NCI-H1048 (cell line): ENCODE results near the gene BTBD16.

Experiments used
- DNase-seq: peaks from one replicate; lab custom pipeline; 2025; lab: John Stamatoyannopoulos, UW

BTBD16 gene

DNA sequence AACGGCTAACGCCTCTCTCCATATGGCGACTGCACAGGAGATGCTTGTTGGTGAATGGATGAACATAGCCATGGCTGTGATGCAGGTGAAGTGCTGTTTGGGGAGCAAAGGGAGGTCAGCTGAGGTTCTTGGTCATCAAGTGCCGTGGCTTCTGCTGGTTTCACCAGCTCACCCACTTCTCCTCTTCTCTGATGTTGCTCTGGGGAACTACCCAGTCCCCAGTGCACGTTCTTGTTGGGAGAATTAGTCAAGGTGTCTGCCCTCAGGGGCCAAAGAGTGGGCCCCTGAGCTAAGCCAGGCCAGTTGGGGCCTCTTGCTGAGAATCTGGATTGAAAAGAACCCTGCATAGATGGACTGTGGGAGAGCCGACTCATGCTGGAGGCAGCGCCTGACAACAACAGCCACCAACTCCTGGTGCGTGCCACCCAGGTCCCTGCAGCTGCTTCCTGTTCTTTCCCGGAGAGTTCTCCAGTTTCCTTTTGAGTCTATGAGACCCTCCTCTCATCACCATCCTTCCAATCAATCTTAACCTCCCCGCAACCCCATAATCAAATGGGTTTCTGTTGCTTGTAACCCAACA, 3.0 kb downstream of the BTBD16 start:
- DNase-seq: no peak

DNA sequence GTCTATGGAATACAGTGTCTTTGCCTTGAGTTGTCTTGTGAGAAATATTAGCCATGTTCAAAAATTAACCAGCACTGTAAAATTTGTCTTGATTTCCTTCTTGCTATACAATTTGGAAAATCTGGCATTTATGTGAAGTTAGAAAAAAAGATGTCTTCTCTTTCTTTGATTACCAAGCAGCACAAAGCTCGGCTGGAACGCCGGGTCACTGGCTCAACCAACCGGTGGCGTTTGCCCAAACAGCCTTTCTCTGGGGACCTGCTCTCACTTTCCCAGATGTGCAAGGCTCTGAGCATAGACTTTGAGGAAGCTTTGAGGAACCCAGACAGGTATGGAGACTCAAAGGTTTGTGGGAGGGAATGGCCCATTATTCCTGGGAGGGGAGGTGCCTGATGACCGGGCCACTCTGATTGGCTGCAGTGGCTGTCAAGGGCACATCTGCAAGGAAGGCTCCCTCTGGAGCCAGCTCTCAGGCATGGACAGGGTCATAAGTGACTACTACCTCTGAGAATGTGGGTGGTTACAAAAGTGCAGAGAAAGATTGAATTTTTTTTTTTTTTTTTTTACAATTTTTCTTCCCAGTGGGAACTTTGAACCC, 5.6 kb downstream of the BTBD16 start:
- DNase-seq: no peak

DNA sequence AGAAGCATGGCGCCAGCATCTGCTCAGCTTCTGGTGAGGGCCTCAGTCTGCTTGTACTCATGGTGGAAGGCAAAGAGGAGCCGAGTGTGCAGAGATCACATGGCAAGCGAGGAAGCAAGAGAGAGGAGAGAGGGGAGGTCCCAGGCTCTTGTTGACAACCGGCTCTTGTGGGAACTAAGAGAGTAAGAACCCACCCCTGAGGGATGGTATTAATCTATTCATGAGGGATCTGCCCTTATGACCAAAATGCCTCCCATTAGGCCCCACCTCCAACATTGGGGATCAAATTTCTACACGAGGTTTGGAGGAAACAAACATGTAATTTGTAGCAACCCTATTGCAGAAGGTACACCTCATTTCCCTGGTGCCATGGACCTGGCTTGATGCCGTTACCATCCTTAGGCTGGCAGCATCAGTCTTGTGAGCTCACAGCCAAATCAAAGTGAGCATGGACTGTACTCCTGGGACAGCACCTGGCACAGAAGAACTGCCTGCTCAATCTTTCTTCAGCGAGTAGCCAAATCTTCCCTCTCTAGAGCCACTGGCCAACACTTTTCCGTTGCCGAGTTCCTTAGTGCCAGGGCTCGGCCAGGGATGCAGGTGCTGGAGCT, 6.5 kb downstream of the BTBD16 start:
- no peak for DNase-seq

DNA sequence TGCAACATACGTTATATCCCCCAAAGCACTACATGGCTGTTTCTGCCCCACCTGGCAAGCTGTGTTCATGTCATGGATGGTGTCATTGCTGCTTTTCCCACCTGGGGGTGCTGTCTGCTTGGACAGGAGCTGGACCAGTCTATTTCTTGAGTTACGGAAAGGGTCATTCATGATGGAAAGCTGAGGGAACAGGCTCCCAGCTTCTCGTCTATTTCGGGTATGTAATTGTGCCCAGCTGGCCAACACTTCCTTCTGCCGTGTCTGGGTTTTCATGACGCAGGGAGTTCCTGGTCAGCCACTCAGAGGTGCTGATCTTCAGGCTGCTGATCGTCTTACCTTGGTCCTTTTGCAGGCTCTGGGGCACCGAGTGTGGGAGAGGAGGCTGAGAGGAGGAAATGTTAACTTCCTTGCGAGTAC, 8.6 kb downstream of the BTBD16 start:
- no peak for DNase-seq

DNA sequence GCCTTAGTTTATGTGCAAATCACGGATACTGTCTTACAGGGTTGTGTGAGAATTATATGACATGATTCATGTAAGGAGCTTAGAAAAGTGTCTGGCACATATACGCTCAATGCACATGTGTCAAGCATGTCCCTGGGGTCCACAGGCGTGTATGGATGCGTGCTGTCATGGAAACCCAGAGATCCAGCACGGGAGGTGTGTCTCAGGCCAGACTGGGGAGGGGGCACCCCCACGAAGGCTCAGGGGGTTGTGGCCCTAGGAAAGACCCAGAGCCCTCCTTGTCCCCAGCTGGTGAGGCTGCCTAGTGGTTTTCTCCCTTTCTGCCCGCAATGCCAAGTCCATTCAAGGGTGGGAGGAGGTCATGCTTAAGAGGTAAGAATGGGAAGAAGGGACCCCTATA, 9.1 kb downstream of the BTBD16 start:
- DNase-seq: no peak

DNA sequence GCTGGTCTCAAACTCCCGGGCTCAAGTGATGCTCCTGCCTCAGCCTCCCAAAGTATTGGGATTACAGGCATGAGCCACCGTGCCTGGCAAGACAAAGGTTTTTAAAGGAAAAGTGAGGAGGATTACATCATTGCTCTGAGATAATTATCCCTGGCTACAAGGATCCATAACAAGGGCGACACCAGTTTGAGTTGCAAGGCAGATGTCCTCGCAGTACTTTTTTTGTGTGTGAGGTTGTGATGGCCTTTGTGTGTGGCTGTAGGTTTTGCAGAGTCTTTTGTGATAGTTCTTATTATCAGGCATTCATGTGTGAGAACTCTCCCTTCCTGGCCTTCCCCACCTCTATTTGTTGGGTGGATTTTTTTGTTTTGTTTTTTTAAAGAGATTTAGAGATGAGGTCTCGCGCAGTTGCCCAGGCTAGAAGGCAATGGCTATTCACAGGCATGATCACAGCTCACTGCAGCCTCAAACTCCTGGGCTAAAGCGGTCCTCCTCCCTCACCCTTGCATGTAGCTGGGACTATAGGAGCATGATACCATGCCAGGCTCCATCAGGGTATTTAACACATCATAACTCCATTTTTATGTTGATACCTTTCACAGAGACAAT, 10.0 kb downstream of the BTBD16 start:
- DNase-seq: no peak

DNA sequence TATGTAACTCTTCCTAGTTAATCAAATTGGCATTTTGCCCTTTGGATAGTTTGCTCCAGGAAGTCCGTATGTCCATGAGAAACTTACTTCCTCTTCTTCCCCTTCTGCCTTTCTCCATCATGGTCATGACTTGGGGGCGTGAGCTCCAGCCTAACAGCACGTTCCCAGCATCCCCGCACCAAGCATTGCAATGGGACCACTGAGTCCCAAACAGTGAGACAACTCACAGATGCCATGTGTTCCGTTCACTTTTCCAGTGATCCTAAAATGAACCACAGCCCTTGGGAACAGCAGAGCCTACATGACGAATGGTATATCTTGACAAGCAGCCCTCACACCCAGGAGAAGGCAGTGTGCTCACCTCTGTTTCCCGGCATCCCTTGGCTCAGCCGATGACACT, 10.7 kb downstream of the BTBD16 start:
- no peak for DNase-seq

DNA sequence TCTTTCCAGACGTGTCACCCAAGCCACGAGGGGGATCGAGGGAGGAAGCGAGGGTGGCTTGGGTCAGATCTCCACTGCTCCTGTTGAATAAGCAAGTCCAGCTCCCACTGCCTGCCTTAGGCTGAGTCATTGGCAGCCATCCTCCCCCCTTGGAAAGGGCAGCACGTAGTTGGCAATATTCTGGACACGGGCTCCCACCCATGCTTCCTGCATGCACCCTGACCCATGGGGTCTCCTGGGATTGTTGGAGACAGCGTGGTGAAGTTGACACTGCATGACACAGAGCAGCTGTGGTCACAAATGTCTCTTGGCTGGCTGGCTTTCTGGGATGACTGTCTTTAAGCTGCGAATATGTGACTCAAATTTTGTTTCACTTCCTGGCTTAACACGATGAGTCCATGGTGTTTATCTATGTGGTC, 11.2 kb downstream of the BTBD16 start:
- DNase-seq: no peak

DNA sequence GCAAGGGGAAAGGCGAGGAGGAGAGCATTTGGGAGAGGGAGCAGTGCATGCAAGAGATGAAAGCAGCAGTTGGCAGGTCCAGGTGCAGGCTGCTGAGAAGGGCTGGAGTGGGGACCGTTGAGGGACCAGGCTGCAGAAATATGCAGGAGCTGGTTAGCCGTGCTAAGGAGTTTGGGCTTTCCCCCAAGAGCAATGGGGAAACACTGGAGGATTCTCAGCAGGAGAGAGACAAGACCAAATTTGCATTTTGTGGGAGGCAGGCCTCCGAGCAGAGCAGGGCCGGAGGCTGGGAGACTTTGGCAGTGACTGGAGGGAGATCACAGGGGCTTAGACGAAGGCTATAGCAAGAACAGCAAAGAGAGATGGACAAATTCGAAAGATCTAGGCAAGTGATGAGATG, 11.8 kb downstream of the BTBD16 start:
- DNase-seq: no peak

DNA sequence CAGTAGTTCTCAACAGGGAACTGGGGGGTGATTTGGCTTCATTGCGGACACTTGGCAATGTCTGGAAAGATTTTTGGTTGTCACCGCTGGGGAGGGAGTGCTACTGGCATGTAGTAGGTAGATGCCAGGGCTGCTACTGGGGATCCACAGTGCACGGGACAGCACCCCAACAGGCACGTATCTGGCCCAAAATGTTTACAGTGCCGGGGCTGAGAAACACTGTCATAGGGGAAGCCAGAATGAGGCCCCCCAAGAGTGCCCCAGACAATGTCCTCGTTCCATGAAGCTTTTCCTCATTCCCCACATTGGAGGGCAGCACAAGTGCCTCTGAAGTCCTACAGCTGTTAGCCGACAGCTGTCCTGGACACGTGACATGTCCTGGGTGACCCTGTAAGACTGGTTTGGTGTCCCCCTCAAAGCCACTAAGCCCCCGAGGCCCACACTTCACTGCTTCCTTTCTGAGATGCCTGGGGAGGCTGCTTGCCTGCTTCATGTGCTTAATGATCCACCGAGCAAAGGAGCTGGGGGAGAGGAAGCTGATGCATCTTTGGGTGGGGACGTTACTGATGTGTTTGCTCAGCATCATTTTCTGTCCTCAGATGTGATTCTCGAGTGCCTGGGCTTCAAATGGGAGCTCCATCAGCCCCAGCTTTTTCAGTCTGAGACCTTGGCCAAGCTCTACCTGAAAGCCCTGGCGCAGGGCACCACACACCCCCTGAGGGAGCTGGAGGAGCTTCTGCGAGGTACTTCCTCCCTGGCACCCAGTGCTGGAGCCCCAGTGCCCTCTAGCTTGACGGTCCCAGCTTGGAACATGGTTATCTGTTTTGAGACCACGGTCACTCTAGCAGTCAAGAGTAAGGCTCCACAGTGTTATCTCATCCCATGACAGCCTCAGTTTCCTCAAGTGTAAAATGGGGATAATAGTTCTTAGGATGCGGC, 14.7 kb downstream of the BTBD16 start:
- DNase-seq: no peak

DNA sequence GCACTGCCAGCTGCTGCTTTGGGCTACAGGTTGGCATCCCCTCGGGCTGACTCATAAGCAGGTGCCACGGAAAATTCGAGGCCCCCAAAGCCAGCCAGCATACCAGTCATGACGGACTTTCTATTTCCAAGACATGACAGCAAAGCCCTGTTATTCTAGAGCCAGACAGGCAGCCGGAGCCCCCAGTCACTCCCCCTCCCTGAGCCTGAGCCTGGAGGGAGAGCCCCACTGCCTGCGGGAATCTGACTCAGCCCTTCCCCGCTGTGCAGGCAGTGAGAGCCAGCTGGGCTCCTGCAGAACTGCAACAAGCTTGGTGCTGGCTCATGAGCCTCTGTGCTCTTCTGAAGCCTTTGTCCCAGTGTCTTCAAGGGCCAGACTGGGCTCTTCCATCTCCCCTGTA, 15.8 kb downstream of the BTBD16 start:
- no peak for DNase-seq

DNA sequence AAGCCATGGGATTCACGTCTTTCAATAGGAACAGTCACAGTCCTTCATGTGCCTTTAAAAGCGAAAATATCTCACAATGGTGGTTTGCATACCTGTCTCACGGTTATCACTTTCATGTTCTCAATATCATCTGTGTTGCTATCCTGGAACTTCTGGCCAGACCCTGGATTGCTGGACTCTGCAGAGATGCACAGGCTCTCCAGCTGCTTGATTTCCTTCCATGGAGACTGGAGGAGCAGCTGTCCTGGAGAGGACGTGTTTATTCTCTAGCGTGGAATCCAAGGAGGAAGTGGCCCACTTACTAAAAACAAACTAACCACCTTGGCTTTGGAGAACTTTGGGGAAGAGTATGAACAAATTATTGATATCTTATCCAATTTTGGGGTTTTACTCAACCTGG, 16.5 kb downstream of the BTBD16 start:
- no peak for DNase-seq

DNA sequence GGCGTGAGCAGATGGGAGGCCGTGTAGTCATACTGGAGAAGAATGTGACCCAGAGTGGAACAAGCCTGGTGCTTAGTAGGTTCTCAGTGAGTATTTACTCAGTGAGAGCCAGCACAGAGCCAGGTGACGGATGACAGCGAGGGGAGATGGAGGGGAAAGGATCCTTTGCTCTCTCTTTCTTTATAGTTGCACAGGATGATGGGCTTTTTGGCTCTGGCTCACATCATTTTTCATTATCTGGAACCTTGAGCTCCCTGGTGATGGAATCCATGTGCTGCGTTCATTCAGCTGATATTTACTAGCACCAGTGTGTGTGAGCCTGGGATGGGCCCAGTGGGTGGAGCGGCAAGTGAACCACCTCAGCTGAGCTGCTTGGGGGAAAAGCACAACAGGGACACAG, 17.2 kb downstream of the BTBD16 start:
- no peak for DNase-seq

DNA sequence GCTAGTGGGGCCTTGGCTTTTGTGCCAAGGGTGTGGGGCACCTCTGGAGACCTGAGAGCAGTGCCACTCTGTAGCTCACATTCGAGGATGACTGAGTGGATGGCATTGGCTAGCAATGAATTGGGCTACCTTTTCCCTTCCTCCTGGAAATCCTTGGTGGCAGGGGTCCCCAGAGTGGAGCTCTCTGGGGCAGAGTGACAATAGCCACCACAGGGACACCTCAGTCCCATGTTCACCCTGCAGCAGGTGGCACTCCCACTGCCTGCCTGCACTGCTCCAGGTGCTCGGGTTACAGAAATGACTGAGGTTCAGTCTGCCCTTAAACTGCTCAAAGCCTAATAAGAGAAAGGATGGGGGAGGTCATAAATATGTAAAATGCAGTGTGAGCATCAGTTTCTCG, 17.8 kb downstream of the BTBD16 start:
- DNase-seq: no peak

DNA sequence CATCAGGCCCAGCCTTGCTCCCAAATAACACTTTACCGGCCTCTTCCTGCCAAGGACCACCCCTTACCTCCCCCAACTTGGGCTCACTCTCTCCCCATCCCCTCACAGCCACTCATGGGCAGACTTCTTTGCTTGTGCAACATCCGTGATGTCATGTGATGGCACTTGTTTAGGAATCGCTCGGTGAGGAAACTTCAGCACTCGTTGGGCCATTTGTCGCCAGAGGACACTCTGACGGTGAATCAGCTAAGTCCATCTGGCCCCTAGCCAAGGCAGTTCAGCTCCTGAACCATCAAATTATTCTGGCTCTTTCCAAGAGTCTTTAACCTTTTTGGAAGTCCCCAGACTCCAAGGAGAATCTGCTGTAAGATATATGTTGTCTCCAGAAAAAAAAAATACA, 19.2 kb downstream of the BTBD16 start:
- DNase-seq: no peak

DNA sequence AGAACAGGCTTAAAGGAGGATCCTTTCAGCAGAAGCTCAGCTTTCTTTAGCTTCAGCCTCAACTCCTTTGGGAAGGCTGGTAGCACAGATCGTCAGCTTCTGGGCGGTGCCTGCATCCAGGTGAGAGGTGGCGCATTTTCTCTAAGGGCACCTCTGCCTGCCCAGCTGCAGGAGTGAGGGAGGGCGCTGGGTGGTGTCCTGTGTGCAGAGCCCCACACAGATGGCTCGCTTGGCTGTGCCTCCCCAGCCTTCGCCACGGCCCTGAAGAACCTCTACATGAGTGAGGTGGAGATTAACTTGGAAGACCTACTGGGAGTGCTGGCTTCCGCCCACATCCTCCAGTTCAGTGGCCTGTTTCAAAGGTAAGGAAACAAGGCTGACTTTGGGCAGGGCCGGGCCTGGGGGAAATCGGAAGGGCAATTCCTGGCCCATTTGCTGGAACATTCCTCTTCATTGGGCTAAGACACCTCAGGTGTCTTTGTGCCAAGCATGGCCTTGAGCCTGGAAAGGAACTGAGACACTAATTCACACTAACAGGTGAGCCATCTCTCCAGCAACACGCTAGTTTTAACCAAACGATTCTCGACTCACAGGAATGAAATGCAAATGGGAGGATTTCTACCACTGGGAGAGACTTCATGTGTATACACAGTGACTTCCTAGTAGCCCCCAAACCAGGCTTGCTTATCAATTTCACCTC, 19.9 kb downstream of the BTBD16 start:
- no peak for DNase-seq

DNA sequence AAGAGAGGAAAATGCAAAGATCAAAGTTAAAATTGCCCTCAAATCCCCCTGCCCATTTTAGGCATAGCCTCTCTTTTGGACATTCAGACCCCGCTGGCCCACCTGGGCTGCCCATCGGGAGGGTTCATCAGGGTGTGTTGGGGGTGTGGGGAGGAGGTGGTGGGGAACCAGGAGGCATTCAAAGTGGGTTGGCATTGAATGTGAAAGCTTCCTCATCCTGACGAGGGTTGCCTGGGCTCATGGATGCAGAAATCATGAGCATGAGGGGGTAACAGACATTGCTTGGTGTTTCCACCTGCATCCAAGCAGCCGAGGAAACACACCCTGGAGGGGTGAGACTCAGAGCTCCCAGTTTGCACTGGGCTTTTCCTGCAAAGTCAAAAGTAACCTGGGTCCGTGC, 20.6 kb downstream of the BTBD16 start:
- no peak for DNase-seq

DNA sequence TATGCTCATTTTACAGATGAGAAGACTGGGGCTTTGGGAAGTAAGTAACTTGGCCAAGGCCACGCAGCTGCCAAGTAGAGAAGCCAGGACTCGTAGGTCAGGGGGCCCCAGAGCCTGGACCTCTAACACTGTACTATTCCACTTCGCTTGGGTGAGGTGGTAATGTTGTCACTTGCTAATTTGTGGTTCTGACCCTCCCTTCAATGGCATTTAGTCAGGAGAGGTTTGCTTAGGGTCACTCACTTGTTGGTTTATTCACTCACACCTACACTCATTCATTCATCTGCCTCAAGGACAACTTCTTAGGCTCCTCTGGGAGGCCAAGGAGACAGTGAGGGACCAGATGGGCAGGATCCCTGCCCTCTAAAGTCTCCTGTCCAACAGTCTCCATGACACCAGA, 21.3 kb downstream of the BTBD16 start:
- DNase-seq: no peak

DNA sequence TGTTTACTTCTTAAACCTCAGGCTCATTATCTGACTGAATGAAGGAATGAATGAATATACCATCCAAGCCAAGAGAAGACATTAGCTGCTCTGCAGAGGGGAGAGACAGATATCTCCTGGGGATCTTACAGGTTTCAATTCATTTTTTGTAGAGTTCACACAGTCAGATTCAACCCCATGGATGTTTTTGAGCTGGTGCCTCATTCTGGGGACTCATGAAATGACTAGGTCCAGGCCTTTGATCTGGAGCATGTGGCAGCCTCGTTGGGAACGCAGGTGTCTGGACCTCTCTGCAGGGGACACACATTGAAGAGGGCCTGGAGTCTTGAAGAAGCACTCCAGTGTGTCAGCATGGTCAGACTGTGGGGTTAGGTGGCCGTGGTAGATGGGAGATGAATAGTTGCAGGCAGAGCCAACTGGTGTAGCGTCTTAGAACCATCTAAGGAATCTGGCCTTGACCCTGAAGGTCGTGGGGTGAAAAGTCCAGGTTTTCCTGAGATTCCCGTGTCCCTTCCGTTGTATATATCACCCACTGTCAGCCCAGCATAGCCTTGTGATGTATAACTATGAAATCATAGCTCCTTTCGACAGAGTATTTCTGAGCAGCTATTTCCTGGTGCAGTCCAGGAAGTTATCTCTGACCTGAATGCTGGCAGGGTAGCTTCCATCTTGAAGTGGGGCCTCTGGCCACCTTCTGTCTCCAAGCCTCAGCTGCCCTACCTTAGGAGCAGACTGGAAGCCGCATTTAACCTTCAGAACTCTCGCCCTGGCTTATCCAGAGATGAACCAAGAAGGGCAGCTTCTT, 22.3 kb downstream of the BTBD16 start:
- DNase-seq: no peak

DNA sequence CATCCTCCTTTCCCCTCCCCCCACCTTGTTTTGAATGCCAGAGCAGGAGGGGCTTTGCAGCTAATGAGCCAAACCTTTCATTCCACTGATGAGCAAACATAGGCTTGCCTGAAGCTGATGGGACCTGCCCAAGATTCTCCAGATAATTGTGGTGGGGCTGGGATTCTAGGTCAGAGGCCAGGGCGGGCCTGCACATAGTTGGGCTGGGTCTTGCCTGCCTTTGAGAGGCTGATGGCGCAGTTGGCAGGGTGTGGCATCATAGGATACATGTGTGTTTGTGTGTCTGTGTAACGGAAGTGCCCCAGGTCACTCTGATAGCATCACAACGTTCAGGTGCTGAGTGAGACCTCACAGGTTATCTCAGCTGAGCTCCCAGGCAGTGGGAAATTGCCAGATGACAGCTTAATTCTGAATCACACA, 22.9 kb downstream of the BTBD16 start:
- no peak for DNase-seq
